Pancreas (tissue), 10 donors: ENCODE results near the gene KIF5B. TPM values are rescaled to one million over a fixed set of nuclear protein-coding genes. Genes with fewer than 3 reads are reported as not detected.
A peak's percentile ranks its signal among the peaks of the same experiment; 100 is the strongest.

Experiments used
- ATAC-seq, 4 donors: fragments of 200-7000 bp; cut with Tn5 transposase; one replicate each; pipeline versions ENCODE4 v1.8.0 to v1.9.1; 2020; ENCODE audit warnings: mild to moderate bottlenecking in 4 of 4, moderate library complexity in 4 of 4
- DNase-seq, 6 donors: peaks; one replicate each; pipeline ENCODE4 v3.0.0-alpha.2; 2020
- FAIRE-seq: peaks from 2 replicates; lab custom pipeline; 2012; peaks lifted over from hg19 to GRCh38; lab: Jason Lieb, UNC
- H3K27ac ChIP-seq, 4 donors: fragments of 200-600 bp; sonication (generic); 1 replicate in 3 of 4; 2 replicates in 1 of 4; pipeline versions ENCODE4 v1.5.0 to v1.8.0; 2020
- H3K27me3 ChIP-seq, 4 donors: fragments of 200-600 bp; one replicate each; pipeline ENCODE4 v1.8.0; 2021
- H3K36me3 ChIP-seq, 3 donors: fragments of 200-600 bp; sonication (generic) in 1 of 3; one replicate each; pipeline versions ENCODE4 v1.5.0 to v1.8.0; 2020 to 2021
- H3K4me1 ChIP-seq, 3 donors: fragments of 200-600 bp; one replicate each; pipeline ENCODE4 v1.8.0; 2021
- H3K4me3 ChIP-seq, 4 donors: fragments of 200-600 bp; sonication (generic) in 2 of 4; one replicate each; pipeline versions ENCODE4 v1.5.0 to v1.8.0; 2020 to 2021
- H3K9me3 ChIP-seq, 4 donors: fragments of 200-600 bp; one replicate each; pipeline ENCODE4 v1.8.0; 2021
- WGBS, 2 donors: extraction: QIAGEN DNeasy Blood & Tissue Kit; methylation state at CpG; one replicate each; pipeline ENCODE4 v1.1.7; 2013; 5-methylcytosine and 5-hydroxymethylcytosine counted together
- intact Hi-C, 3 donors: fragments of 100-400 bp; cut with DNase I; formaldehyde crosslinking; loops; one replicate each; pipeline versions ENCODE4 v1.11.1 to v1.14.2; 2022
- polyA plus RNA-seq, 2 donors: library from polyadenylated mRNA; stranded (reverse); fragments of 200-250 nt; gene quantifications; one replicate each; pipeline ENCODE4 v1.2.3, GENCODE V29; 2013
- total RNA-seq, 6 donors: library from RNA; stranded (reverse); fragmentation: NEBNext Ultra II Directional in 4 of 6; extraction: Animal tissue kit (Norgen Biotek cat#: 25700) in 4 of 6; gene quantifications; one replicate each; pipeline versions ENCODE4 v1.2.1 to v1.2.4, GENCODE V29; 2021 to 2023
- TF ChIP-seq, protein P1 (sequence below), 4 donors: fragments of 200-600 bp; sonication (generic) in 3 of 4; IDR thresholded peaks; one replicate each; pipeline versions ENCODE4 v1.5.0 to v1.8.0; 2021; ENCODE audit warnings: antibody characterized with exemption in 4 of 4
- donor health status: healthy with polysubstance abuse.
- donor health status: DM: no; HTN: no; CAD: no; lungs with moderate emphysema.
- donor health status: DM: no; HTN: no; CAD: no.
- donor health status: control.
- donor health status: control.
- donor health status: Bipolar disorder and iron deficiency.
- donor health status: DM: yes; HTN: yes; CAD: no.
- donor health status: DM: no; HTN: no; CAD: no.
- donor health status: DM: no; HTN: no; CAD: no.
- donor health status: DM: yes; HTN: yes; CAD: no.

Gene KIF5B
- total RNA-seq: 10 to 100 TPM; 24.0 to 48.3 (median 36.5) TPM
- 10 to 100 TPM; 17.2 to 24.6 TPM for polyA plus RNA-seq

DNA sequence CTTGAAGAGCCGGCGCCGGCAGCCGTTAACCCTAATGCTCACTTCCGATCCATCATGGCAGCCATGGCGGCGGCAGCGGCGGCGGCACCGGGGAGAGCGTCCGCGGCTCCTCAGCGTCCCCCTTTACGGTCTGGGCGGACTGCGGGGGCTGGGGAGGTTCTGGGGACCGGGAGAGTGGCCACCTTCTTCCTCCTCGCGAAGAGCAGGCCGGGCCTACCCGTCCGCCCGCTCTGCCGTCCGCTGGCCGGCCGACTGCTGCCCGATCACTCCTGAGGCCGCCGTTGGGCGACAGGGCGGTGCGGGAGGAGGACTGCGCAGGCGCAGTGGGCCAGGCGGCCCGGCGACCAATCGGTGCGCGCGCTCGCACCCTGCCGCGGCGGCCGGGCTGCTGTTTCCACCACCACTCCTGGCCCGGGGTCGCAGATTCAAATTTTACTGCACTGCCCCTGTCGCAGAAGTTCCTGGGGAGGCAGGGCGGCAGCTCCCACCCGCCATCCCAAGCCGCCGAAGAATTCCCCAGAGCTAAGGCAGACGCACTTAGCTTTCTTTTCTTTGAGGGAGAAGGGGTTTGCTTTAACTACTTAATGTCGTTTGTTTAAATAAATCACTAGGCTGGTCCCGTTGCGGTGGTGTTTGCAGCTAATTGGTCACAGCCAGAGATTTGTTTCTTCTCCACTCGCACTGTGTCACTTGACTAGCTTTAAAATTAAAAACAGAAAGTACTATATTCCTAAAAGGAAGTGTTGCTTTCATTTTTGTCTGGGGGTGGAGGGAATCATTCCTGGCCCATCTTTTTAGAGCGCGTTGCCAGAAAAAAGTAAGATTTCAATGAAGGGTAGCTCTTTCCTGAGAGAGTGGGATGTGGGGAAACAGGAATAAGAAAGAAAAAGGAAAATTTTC lies at the start of gene KIF5B:
Gene KIF5B (minus strand): TSS at position 290 of the 900 bp plus-strand sequence. CDS start 452 bp downstream, outside the sequence.
- TF ChIP-seq, protein P1, sequence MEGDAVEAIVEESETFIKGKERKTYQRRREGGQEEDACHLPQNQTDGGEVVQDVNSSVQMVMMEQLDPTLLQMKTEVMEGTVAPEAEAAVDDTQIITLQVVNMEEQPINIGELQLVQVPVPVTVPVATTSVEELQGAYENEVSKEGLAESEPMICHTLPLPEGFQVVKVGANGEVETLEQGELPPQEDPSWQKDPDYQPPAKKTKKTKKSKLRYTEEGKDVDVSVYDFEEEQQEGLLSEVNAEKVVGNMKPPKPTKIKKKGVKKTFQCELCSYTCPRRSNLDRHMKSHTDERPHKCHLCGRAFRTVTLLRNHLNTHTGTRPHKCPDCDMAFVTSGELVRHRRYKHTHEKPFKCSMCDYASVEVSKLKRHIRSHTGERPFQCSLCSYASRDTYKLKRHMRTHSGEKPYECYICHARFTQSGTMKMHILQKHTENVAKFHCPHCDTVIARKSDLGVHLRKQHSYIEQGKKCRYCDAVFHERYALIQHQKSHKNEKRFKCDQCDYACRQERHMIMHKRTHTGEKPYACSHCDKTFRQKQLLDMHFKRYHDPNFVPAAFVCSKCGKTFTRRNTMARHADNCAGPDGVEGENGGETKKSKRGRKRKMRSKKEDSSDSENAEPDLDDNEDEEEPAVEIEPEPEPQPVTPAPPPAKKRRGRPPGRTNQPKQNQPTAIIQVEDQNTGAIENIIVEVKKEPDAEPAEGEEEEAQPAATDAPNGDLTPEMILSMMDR (IDR thresholded peaks at IDR 0.05): no peak
- ATAC-seq (peak; percentile 88 to 96 (median 94)), DNase-seq (peak; percentile 81 to 98 (median 90)), FAIRE-seq (no peak)
- WGBS, 2 donors: 1% methylated on average over 61 to 63 of the region's 63 CpGs
- Histone ChIP-seq H3K4me1 (peaks cover 0 to 24% (median 21%) of the 10 kb centered on the region in 3 donors), H3K4me3 (peak within 1 kb of the TSS; percentile 79 to 92 (median 88)), H3K36me3 (no peaks in the 10 kb centered on the region), H3K27me3 (no peaks in the 10 kb centered on the region), H3K9me3 (no peaks in the 10 kb centered on the region), H3K27ac (peak within 1 kb of the TSS; percentile 96 to 99 (median 98))
- intact Hi-C loops: no loop called here

DNA sequence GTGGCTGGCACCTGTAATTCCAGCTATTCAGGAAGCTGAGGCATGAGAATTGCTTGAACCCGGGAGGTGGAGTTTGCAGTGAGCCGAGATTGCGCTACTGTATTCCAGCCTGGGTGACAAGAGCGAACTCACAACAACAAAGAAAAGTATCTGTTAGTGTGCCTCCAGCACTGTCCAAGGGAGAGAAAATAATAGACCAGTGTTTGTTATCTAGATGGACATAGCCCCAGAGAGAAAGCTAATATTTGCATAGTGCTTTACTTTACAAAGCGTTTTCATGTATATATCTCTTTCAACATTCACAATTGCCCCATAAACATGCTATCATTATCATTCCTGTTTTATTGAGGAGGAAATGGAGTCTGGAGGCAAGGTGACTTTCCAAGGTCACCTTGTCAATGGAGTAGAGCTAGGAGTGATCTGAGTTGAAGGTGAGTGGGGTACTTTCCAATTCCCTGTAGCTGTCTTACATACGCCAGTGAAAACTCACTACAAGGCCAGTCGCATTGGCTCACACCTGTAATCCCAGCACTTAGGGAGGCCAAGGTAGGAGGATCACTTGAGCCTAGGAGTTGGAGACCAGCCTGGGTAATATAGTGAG lies 49.7 kb upstream of the KIF5B start:
- TF ChIP-seq, protein P1 (IDR thresholded peaks at IDR 0.05): no peak
- ATAC-seq: peak in 3 of 4 donors; percentile 56 to 82 (median 77)
- Histone ChIP-seq H3K4me3 (no peak overlapping the region), H3K27me3 (no peaks in the 10 kb centered on the region), H3K36me3 (no peaks in the 10 kb centered on the region), H3K27ac (peak overlapping the region in 2 of 4 donors; percentile 22 to 23), H3K4me1 (peaks cover 0 to 3% (median 0%) of the 10 kb centered on the region in 3 donors), H3K9me3 (no peaks in the 10 kb centered on the region)
- WGBS, 2 donors: 43 to 44% methylated on average over 7 of the region's 7 CpGs
- no peak for DNase-seq
- FAIRE-seq: no peak
- intact Hi-C loops: no loop called here

DNA sequence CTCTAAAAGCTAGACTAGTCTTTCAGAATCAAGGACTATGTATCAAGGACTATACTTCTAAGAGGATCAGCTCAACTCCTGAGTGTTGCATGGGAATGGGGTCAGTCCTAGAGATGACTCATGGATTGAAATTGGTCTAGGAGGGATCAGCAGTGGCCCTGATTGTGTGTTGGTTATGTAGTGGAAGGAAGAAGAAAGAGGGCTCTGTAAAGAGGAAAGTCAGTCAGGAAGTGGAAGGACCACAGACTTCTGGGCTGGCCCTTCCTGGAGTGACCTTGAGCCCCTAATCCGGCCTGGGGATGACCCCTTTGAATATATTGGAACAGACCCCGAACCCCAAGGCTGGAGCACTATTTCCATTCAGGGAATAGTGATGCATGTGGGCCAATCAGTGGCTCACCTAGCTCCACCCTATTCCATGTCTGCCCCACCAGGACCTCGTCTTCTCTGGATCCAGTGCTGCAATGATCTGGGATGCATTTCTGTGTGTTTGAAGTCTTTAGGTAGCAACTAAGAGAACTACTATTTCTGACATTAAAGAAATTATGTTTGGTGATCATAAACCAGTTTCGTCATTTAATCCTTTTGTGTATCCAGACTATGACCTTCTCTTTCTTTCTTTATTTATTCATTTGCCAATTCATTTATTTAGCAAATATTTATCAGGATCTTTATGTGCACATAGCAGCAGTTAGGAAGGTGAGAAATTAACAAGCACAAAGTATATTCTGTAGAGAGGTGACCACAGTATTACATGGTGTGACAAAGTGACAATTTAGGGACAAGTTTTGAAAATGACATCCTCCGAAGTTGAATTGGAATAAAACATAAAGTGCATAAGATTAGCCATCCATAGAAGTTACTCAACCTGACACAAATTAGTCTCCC lies 48.6 kb upstream of the KIF5B start:
- TF ChIP-seq, protein P1 (IDR thresholded peaks at IDR 0.05): no peak
- WGBS, 2 donors: 73 to 76% methylated on average over 5 of the region's 5 CpGs
- ATAC-seq: no peak
- Histone ChIP-seq H3K27me3 (no peaks in the 10 kb centered on the region), H3K27ac (no peak overlapping the region), H3K36me3 (no peaks in the 10 kb centered on the region), H3K4me3 (no peak overlapping the region), H3K4me1 (peaks cover 0 to 3% (median 0%) of the 10 kb centered on the region in 3 donors), H3K9me3 (no peaks in the 10 kb centered on the region)
- DNase-seq: no peak
- intact Hi-C loops: no loop called here
- FAIRE-seq: no peak

DNA sequence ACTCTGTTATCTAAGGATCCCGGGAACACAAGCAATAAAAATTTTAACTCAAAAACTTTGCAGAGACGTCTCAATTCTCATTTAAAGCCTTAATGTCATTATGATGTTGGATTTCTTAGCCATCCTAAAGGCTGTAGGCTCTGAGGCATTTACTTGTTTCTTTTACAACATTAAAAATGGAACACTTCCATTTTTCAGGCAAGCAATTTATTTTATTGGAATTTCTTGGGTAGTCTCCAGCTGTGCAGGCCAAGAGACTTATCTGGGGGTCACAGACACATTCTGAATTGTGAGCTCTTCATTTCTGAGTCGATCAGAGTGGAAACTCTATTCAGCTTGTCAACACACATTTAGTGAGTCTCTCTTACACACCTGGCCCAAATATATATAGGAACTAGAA lies 48.0 kb upstream of the KIF5B start:
- ATAC-seq (no peak), DNase-seq (no peak), FAIRE-seq (no peak)
- no peaks in the 10 kb centered on the region for H3K36me3 ChIP-seq
- no peak overlapping the region for H3K27ac ChIP-seq
- peaks cover 0 to 3% (median 0%) of the 10 kb centered on the region in 3 donors for H3K4me1 ChIP-seq
- TF ChIP-seq, protein P1 (IDR thresholded peaks at IDR 0.05): no peak
- H3K27me3 ChIP-seq: no peaks in the 10 kb centered on the region
- H3K4me3 ChIP-seq: no peak overlapping the region
- H3K9me3 ChIP-seq: no peaks in the 10 kb centered on the region
- 53 to 55% methylated on average over 3 of the region's 3 CpGs for WGBS, 2 donors
- intact Hi-C loops: no loop called here
